AG09309 (cell line): ENCODE results near the gene PAIP2B.
A peak's percentile ranks its signal among the peaks of the same experiment; 100 is the strongest.
"Not testable (repeated sequence)": the region's sequence is repeated elsewhere in the genome, so short reads cannot be mapped to it uniquely, and the experiment has no call there.

Source experiments
- DNase-seq: peaks from one replicate; pipeline ENCODE4 v3.0.0-alpha.2; 2010; ENCODE audit warnings: low read depth
- H3K4me3 ChIP-seq: 2 replicates; pipeline ENCODE4 v1.5.1; 2011; ENCODE audit warnings: mild to moderate bottlenecking, low read depth, low read length, moderate library complexity; ENCODE audit not compliant: control insufficient read depth
- TF ChIP-seq, protein P1 (sequence below): IDR thresholded peaks from 2 replicates; pipeline ENCODE4 v1.5.1; 2011; ENCODE audit warnings: mild to moderate bottlenecking, low read depth, low read length, inconsistent platforms; ENCODE audit not compliant: insufficient read depth, control insufficient read depth; ENCODE audit errors: missing control alignments

Gene PAIP2B

DNA sequence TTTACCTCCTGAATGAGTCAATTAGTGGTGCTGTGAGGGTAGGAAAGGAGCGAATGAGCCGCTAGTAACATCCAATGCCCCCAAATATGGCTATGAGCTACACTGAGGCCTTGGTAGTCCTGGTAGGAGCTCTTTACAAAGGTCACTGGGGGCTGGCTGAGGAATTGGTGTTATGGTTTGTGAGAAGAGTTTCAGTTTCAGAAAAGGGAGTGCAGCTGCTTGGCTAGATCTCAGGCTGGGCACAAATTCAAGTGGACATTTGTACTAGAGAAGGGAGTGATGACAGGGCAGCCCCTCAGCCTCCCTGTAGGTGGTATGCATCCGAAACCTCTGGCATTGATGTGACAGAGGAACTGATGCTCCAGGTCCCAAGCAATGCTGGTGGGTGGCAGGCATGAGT, 13.9 kb upstream of the PAIP2B start:
- no peak for DNase-seq
- TF ChIP-seq, protein P1, sequence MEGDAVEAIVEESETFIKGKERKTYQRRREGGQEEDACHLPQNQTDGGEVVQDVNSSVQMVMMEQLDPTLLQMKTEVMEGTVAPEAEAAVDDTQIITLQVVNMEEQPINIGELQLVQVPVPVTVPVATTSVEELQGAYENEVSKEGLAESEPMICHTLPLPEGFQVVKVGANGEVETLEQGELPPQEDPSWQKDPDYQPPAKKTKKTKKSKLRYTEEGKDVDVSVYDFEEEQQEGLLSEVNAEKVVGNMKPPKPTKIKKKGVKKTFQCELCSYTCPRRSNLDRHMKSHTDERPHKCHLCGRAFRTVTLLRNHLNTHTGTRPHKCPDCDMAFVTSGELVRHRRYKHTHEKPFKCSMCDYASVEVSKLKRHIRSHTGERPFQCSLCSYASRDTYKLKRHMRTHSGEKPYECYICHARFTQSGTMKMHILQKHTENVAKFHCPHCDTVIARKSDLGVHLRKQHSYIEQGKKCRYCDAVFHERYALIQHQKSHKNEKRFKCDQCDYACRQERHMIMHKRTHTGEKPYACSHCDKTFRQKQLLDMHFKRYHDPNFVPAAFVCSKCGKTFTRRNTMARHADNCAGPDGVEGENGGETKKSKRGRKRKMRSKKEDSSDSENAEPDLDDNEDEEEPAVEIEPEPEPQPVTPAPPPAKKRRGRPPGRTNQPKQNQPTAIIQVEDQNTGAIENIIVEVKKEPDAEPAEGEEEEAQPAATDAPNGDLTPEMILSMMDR: no peak
- no peak overlapping the region for H3K4me3 ChIP-seq

DNA sequence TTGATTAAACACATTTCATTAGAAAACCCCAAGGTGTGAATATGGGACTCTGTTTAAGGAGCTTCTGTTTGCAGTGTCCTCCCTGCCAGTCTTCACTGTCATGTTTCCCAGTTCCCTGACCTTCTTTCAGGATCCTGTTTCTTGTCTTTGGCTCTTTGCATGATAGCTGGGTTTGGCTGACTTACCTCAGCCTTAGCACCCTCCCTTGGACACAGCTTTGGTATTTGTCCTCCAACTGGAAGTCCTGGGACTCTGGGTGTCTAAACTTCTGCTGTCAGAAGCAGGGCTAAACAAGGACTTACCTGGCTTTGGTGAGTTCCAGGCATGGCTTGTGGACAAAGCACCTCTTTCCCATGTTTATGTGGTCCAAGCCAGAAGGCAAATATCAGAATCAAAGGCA, 11.2 kb upstream of the PAIP2B start:
- DNase-seq: no peak
- H3K4me3 ChIP-seq: no peak overlapping the region
- TF ChIP-seq, protein P1: no peak

DNA sequence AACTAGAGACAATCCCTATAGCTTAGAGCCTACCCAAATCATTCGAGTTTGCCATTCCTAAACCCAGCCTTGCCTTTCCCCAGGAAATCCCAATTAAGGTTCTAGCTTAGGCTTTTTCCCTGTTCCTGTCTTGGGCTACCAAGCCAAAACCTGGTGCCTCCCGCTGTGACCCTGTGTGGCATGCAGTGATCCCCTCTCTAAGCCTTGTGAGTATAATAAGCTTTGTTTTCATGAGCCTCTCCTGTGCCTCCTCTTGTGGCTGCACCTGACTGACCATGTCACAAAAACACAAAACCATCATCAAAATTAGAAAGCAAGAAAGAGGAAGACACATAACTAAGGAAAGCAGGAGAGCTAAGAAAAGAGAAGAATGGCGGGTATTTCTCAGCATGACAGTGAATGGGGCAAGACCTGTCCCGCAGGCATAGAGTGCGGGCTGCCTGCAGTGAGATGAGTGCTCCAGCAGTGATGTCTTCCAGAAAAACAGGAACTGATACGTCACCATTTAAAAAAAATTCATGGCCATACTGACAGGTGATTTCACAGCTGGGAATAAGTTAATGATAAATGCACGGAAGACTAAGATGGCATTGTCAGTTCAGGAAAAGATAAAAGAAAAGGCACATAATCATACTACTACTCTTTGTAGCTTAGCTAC, 9.2 kb upstream of the PAIP2B start:
- no peak for DNase-seq
- no peak overlapping the region for H3K4me3 ChIP-seq
- TF ChIP-seq, protein P1: no peak

DNA sequence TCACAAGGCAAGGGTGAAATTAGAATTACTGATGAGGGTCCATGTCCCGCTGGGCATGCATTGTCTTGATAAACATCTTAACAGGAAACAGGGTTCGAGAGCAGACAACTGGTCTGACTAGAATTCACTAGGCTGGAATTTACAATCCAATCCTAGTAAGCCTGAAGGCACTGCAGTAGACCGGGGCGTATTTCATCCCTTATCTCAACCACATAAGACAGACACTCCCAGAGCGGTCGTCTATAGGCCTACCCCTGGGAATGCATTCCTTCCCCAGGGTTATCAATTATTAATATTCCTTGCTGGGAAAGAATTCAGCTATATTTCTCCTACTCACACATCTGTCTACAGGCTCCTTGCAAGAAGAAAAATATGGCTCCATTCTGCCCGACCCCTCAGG, 6.2 kb upstream of the PAIP2B start:
- DNase-seq, H3K4me3 ChIP-seq: not testable (repeated sequence)

DNA sequence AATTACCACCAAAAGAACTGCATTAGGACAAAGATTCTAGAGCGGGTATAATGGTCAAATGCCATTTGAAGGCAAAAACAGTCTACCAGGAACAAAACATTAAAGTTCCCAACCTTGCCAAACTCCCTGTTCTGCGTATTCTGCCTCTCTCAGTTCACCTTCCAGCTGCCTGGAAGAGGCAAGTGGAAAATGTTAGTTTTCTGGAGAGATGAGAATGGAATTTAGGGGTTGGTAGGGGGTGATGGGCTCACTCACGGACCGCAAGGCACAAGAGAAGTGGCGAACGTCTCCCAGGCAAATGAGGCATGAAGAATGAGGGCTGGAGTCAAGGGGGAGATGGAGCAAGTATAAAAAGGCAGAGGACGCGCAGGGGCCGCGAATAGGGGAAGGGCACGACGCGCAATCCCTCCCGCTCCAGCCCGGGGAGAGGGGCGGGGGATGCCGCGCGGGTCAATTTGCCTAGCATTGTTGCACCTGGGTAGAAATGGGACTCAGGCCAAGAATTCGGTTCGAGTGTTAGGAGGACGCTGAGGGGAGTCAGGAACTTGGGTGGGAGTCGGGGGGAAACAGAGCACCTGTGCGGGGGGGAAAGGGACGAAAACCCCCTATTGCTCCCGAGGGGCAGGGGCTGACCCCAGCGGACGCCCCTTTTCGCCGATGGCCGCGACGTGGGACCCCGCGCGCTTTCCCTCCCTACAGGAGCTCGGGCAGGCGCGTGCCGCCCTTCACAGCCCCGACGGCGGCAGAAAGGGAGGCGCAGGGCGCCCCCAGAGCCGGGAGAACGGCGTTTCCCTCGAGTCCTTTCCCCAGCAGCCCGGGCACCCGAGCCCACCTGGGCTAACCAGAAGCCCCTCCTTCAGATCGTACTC, 573 bp downstream of the PAIP2B start:
- no peak for DNase-seq
- peak overlapping the region; percentile 68 for H3K4me3 ChIP-seq
- TF ChIP-seq, protein P1: no peak

DNA sequence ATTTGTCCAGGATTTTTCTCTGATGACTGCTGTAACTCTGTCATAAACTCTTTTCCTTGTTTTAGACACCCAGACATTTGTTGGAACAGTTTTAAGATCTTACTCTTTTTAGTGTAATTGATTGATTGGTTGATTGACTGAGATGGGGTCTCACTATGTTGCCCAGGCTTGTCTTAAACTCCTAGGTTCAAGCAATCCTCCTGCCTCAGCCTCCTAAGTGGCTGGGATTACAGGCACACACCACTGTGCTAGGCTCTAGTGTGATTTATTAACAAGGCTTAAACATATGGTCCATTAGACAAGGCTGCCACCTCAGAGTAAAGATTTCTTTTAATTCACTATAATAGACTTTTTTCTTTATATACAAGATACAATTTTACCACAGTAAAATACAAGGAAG, 2.0 kb downstream of the PAIP2B start:
- no peak overlapping the region for H3K4me3 ChIP-seq
- TF ChIP-seq, protein P1: no peak
- DNase-seq: no peak

DNA sequence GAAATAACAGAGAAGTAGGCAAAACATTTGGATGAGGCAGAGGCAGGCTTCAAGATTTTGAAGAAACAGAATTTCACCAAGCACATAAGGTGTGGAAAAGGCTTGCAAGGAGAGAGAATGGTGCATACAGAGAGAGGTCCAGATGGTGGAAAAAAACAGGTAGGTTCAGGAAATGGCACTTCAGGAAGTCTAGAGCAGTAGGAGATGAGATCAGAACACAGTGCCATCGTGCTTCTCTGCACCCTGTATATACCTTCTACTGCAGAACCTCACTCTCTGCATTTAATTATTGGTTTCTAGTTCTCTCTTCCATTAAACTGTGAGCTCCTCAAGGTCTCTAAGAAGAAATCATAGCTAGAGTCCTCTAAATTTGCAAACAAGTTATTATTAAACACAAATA, 2.4 kb downstream of the PAIP2B start:
- H3K4me3 ChIP-seq: no peak overlapping the region
- TF ChIP-seq, protein P1: no peak
- no peak for DNase-seq
